ENCODE measurements around the gene ATOH7.
"Not testable (repeated sequence)": the region's sequence is repeated elsewhere in the genome, so short reads cannot be mapped to it uniquely, and the experiment has no call there.

ATOH7 gene

DNA sequence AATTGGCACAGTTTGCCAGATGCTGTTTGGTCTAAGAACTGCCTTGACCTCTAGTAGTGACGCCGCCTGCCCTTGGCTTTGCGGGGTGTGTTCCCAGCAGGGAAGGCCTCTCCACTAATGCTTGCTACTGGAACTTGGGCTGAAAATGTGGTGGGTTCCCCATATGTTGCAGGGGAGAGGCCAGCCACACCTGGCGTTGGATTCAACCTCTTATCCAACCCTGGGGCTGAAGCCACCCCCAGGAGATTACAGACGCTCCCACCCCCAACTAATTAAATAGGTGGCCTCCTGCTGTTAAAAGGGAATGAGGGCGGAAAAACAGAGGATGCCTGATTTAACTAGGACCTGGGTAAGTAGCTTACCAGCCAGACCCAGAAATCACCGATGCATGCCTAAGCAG lies 19.2 kb upstream of the ATOH7 start:
- Histone ChIP-seq H3K27me3 (ENCODE audit: low read depth) (no peaks in the 10 kb centered on the region), H3K4me1 (no peaks in the 10 kb centered on the region), H3K36me3 (replicated peaks) (no peaks in the 10 kb centered on the region), H3K9me3 (no peaks in the 10 kb centered on the region), H3K4me3 (no peak overlapping the region)
- no peak for DNase-seq (ENCODE audit: low spot score in 2 of 2)
- in situ Hi-C loops (cut with MboI; ENCODE audit: low sequenced_read_pairs), result no loop called here

DNA sequence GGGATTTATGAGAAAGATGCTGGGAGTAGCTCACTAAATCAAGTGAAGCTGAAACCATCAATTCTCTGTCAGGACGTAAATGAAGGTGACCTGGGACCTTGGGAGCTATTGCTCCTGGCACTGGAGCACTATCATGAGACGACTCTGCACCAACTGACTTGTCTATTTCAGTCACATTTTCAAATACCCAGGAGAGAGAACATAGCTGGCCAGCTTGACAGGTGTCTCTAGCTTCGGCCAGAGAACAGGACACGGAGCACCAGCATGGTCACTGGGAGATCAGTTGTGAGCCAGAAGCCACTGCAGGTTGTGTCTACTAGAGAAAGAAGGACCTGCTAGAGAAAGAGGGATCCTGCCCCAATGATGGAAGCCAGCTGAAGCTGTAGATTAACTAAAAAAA lies 17.4 kb upstream of the ATOH7 start:
- no peaks in the 10 kb centered on the region for H3K4me1 ChIP-seq
- DNase-seq (ENCODE audit: low spot score in 2 of 2), result no peak
- no peaks in the 10 kb centered on the region for H3K9me3 ChIP-seq
- in situ Hi-C loops (cut with MboI; ENCODE audit: low sequenced_read_pairs), result no loop called here
- no peaks in the 10 kb centered on the region for H3K36me3 ChIP-seq (replicated peaks)
- H3K27me3 ChIP-seq (ENCODE audit: low read depth), result no peaks in the 10 kb centered on the region
- H3K4me3 ChIP-seq, result no peak overlapping the region

DNA sequence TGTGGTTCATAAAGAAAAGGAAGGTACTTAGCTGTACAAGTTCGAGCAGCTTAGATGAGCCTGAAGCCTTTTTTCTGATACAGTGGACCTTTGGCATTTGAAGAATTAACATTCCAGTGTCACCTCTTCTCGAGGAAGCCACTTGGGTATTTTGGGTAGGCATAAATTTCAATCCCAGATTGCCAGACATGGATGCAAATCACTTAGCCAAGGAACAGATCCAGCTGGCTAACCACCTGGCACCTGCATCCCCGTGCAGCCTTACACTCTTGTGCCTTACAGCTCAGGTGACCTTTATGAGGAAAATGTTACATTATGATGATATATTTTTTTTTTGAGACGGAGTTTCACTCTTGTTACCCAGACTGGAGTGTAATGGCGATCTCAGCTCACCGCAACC lies 16.0 kb upstream of the ATOH7 start:
- no peaks in the 10 kb centered on the region for H3K4me1 ChIP-seq
- no peak overlapping the region for H3K4me3 ChIP-seq
- no peaks in the 10 kb centered on the region for H3K9me3 ChIP-seq
- H3K27me3 ChIP-seq (ENCODE audit: low read depth), result no peaks in the 10 kb centered on the region
- in situ Hi-C loops (cut with MboI; ENCODE audit: low sequenced_read_pairs), result no loop called here
- H3K36me3 ChIP-seq (replicated peaks), result no peaks in the 10 kb centered on the region
- no peak for DNase-seq (ENCODE audit: low spot score in 2 of 2)

DNA sequence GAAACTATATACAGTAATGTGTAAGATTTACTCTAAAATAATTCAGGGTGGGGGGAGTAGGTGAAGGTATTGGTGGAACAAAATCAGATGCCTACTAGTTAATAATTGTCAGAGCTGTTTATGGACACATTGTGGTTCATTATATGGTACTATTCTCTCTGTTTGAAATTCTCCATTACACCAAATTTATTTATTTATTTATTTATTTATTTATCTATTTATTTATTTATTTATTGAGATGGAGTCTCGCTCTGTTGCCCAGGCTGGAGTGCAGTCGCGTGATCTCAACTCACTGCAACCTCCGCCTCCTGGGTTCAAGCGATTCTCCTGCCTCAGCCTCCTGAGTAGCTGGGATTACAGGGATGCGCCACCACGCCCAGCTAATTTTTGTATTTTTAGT lies 14.5 kb upstream of the ATOH7 start:
- H3K4me1 ChIP-seq; H3K36me3 ChIP-seq (replicated peaks); H3K4me3 ChIP-seq; H3K9me3 ChIP-seq; DNase-seq (ENCODE audit: low spot score in 2 of 2); in situ Hi-C loops (cut with MboI; ENCODE audit: low sequenced_read_pairs); H3K27me3 ChIP-seq (ENCODE audit: low read depth): not testable (repeated sequence)

DNA sequence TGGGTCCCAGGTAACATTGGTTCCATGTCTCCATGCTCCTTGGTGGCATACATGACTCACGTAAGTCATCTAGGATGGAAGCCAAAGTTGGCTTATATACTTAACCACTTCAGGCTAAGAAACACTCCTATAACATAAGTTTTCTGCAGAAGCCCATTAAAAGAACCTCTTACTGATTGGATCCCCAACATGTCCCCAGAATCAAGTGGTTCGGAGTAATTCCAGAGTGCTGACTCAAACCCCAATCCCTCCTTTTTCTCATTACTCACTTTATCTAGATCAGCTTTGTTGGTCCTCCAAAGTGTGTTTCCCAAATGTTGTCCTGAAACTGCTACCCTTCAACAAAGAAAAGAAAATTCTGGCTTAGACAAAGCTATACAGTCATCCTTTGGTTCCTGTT lies 10.1 kb upstream of the ATOH7 start:
- Histone ChIP-seq H3K4me3 (no peak overlapping the region), H3K36me3 (replicated peaks) (no peaks in the 10 kb centered on the region), H3K9me3 (no peaks in the 10 kb centered on the region), H3K27me3 (ENCODE audit: low read depth) (no peaks in the 10 kb centered on the region), H3K4me1 (no peaks in the 10 kb centered on the region)
- in situ Hi-C loops (cut with MboI; ENCODE audit: low sequenced_read_pairs), result no loop called here
- no peak for DNase-seq (ENCODE audit: low spot score in 2 of 2)

DNA sequence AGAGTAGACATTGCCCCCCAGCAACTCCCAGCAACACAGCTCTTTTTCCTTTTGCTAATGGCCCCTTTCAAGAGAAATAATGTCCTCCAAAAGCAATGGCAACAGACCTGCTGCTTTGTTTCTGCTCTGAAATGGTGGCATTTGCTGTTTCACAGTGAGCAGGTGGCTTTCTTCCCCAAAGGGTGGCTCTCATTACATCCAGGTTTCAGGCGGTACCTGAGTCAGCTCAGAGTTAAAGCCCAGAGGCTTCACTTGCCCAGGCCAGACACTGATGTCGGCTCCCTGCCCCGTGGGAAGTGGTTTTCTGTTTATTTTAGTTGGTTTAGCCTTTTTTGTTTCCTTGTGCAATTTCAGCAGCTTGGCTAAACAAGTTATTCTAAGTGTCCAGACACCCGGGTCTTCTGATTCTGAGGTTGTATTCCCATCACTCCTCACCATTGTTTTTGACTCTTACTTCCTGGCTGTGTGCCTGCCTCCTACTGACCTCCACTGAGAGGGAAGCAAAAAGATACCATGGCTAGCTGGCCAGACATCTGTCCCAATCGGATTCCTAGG lies 7.8 kb upstream of the ATOH7 start:
- no peak for DNase-seq (ENCODE audit: low spot score in 2 of 2)
- Histone ChIP-seq H3K4me3 (no peak overlapping the region), H3K9me3 (no peaks in the 10 kb centered on the region), H3K27me3 (ENCODE audit: low read depth) (no peaks in the 10 kb centered on the region), H3K36me3 (replicated peaks) (no peaks in the 10 kb centered on the region), H3K4me1 (no peaks in the 10 kb centered on the region)
- in situ Hi-C loops (cut with MboI; ENCODE audit: low sequenced_read_pairs), result no loop called here

DNA sequence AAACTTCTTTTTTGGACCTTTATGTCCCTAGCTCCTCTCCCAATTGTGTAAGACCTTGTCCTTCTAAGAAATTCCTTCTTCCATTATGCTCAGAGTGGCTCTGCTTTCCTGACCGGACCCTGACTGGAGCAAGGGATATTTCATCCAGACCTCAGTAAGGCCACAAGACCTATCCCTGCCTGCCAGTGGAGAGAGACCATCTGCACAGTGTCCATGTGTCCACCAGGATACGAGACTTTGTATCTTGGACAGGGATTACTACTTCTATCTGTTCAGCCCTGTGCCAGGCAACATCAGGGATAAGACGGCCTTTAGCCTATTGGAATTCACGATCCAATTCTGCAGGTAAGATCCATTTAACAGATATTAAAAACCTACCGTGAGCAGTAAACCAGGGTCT lies 7.2 kb upstream of the ATOH7 start:
- Histone ChIP-seq H3K9me3 (no peaks in the 10 kb centered on the region), H3K36me3 (replicated peaks) (no peaks in the 10 kb centered on the region), H3K27me3 (ENCODE audit: low read depth) (no peaks in the 10 kb centered on the region), H3K4me3 (no peak overlapping the region), H3K4me1 (no peaks in the 10 kb centered on the region)
- DNase-seq (ENCODE audit: low spot score in 2 of 2), result no peak
- in situ Hi-C loops (cut with MboI; ENCODE audit: low sequenced_read_pairs), result no loop called here

DNA sequence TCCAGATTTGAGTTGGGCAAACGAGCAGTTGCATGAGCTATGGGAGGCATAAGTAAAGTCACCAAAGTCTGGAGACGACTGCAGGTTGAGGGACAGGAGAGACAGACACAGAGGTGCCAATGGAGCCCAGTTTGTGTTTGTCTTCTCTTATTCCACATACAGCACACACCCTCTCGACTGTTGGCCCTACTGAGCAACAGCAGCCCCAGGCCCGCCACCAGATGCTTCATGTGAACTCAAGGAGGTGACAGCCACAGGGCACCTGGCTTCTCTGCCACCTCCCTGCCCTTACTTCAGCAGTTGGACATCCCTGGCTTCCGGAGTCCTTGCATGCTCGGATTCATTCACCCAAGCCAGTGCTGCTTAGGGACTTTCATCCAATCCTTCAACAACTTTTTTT lies 6.5 kb upstream of the ATOH7 start:
- Histone ChIP-seq H3K4me1 (no peaks in the 10 kb centered on the region), H3K27me3 (ENCODE audit: low read depth) (no peaks in the 10 kb centered on the region), H3K9me3 (no peaks in the 10 kb centered on the region), H3K36me3 (replicated peaks) (no peaks in the 10 kb centered on the region), H3K4me3 (no peak overlapping the region)
- in situ Hi-C loops (cut with MboI; ENCODE audit: low sequenced_read_pairs), result no loop called here
- no peak for DNase-seq (ENCODE audit: low spot score in 2 of 2)

DNA sequence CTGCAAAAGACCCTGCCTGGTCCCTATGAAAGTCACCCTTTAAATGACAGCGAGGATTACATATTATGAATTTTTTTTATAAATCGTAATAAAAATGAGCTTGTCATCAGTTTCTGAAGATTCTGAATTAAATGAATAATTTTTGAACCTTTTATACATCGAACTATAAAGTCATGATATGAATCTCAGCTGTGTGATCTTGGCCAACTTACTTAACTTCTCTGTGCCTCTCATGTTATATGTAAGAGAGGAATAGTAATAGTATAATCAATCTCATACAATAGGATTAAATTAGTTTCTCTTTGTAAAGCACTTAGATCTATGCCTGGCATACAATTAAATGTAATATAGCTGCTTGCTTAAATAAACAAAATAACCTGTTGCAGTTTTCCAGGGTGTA lies 5.3 kb upstream of the ATOH7 start:
- in situ Hi-C loops (cut with MboI; ENCODE audit: low sequenced_read_pairs), result no loop called here
- Histone ChIP-seq H3K36me3 (replicated peaks) (no peaks in the 10 kb centered on the region), H3K4me1 (no peaks in the 10 kb centered on the region), H3K27me3 (ENCODE audit: low read depth) (0 out of 2 replicates have a peak, but pooled peaks cover 3% of the 10 kb centered on the region), H3K4me3 (no peak overlapping the region), H3K9me3 (no peaks in the 10 kb centered on the region)
- no peak for DNase-seq (ENCODE audit: low spot score in 2 of 2)

DNA sequence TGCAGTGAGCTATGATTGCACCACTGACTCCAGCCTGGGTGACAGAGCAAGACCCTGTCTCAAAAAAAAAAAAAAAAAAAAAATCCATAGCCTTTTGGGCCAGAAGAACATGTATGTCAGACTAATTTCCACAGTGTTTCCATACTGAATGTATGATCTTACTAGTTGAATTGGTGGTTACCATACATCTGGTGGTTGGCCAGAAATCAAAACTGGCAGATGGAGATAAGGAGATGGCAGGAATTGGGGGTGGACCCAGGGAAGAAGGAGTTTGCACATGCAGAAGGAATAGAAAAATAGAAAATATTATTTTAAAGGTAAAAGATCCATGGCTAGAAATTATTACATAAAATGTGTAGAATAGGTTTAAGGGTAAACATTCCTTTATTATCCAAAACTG lies 3.7 kb upstream of the ATOH7 start:
- 0 out of 2 replicates have a peak, but pooled peaks cover 3% of the 10 kb centered on the region for H3K27me3 ChIP-seq (ENCODE audit: low read depth)
- in situ Hi-C loops (cut with MboI; ENCODE audit: low sequenced_read_pairs), result no loop called here
- no peaks in the 10 kb centered on the region for H3K4me1 ChIP-seq
- no peaks in the 10 kb centered on the region for H3K9me3 ChIP-seq
- no peaks in the 10 kb centered on the region for H3K36me3 ChIP-seq (replicated peaks)
- H3K4me3 ChIP-seq, result no peak overlapping the region
- DNase-seq (ENCODE audit: low spot score in 2 of 2), result no peak

DNA sequence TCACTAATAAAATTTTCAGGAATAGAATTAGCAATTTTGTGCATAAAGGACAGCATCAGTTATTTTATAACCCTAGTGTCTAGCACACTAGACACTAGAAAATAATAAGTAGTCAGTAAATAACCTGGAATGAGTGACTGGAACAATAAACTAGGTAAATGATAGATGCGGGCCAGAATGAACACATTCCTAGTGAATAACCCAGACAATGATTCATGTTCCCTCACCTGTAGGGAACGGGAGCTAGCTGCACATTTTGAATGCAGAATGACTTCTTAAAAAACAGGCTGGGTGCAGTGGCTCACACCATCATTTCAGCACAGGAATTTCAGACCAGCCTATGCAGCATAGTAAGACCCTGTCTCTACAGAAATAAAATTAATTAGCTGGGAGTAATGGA lies 3.2 kb upstream of the ATOH7 start:
- H3K36me3 ChIP-seq (replicated peaks), result no peaks in the 10 kb centered on the region
- in situ Hi-C loops (cut with MboI; ENCODE audit: low sequenced_read_pairs), result no loop called here
- no peak for DNase-seq (ENCODE audit: low spot score in 2 of 2)

DNA sequence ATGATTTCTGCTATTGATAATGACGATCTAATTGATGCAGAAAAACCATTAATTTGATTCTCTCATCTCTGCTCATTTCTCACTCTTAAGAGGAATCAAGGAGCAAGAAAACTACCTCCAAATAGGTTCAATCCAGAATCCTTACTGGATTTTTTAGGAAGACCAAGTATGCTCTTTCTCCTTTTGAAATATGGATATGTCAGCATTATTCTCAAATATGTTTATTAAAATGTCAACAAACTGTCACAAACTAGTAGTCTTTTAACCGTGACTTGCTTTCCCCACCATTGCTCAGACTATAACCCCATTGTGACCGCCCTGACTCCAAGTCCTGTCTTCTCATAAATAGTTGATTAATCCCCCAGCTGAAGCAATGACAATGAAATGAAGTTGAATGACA lies 1.1 kb upstream of the ATOH7 start:
- no peak overlapping the region for H3K4me3 ChIP-seq
- 0 out of 2 replicates have a peak, but pooled peaks cover 3% of the 10 kb centered on the region for H3K27me3 ChIP-seq (ENCODE audit: low read depth)
- no peaks in the 10 kb centered on the region for H3K9me3 ChIP-seq
- in situ Hi-C loops (cut with MboI; ENCODE audit: low sequenced_read_pairs), result no loop called here
- H3K36me3 ChIP-seq (replicated peaks), result no peaks in the 10 kb centered on the region
- no peak for DNase-seq (ENCODE audit: low spot score in 2 of 2)
- no peaks in the 10 kb centered on the region for H3K4me1 ChIP-seq

More for the DNA sequence above, 3.2 kb upstream of the ATOH7 start:
- no peaks in the 10 kb centered on the region for H3K4me1 ChIP-seq
- H3K9me3 ChIP-seq, result no peaks in the 10 kb centered on the region
- 0 out of 2 replicates have a peak, but pooled peaks cover 3% of the 10 kb centered on the region for H3K27me3 ChIP-seq (ENCODE audit: low read depth)
- no peak overlapping the region for H3K4me3 ChIP-seq

DNA sequence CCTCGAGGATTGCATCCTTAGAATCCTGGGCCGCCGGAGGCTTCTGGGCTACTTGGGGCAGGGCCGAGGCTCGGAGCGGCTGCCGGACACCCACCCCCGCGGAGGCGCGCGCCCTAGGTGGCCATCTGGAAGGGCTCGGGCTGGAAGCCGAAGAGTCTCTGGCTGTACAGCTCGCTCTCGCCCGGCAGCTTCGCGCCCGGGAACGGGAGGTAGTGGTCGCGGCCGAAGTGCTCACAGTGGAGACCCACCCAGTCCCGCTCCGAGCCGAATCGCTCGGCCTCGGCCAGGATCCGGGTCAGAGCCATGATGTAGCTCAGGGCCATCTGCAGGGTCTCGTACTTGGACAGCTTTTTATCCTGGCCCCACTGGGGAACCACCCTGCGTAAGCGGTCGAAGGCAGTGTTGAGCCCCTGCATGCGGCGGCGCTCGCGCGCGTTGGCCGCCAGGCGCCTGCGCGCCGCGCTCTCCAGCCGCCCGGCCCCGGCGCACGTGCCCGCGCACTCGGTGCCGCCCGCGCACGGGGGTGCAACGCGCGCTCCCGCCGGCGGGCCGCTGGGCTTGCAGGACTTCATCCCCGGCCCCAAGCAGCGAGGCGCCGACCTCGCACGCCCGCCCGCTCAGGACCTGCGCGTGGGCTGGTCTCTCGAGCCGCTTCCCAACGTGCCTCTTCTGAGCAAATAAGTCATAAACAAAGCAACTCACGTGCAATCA lies 652 bp downstream of the ATOH7 start:
- Histone ChIP-seq H3K36me3 (replicated peaks) (no peaks in the 10 kb centered on the region), H3K27me3 (ENCODE audit: low read depth) (0 out of 2 replicates have a peak, but pooled peaks cover 3% of the 10 kb centered on the region), H3K9me3 (no peaks in the 10 kb centered on the region), H3K4me3 (no peak overlapping the region), H3K4me1 (no peaks in the 10 kb centered on the region)
- in situ Hi-C loops (cut with MboI; ENCODE audit: low sequenced_read_pairs), result no loop called here
- DNase-seq (ENCODE audit: low spot score in 2 of 2), result no peak

DNA sequence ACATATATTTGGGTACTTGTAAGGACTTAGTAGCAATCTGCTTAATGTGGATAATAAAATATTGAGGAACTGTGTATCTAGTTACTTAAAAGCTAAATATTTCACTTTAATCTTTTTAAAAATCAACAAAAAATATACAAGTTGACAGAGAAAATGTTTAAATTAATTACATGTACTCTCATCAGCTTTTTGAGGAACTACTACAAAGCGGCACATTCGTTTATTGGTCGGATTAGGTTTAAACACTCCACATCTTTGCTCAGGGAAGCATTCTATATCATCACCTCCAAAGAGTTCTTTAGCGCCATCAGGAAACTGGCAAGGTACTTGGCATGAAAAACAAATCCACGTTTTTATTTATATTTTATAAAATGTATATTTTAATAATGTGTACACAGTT lies 1.6 kb downstream of the ATOH7 start:
- DNase-seq (ENCODE audit: low spot score in 2 of 2), result no peak
- no peaks in the 10 kb centered on the region for H3K4me1 ChIP-seq
- H3K27me3 ChIP-seq (ENCODE audit: low read depth), result 0 out of 2 replicates have a peak, but pooled peaks cover 3% of the 10 kb centered on the region
- H3K9me3 ChIP-seq, result no peaks in the 10 kb centered on the region
- H3K4me3 ChIP-seq, result no peak overlapping the region
- in situ Hi-C loops (cut with MboI; ENCODE audit: low sequenced_read_pairs), result no loop called here
- H3K36me3 ChIP-seq (replicated peaks), result no peaks in the 10 kb centered on the region

DNA sequence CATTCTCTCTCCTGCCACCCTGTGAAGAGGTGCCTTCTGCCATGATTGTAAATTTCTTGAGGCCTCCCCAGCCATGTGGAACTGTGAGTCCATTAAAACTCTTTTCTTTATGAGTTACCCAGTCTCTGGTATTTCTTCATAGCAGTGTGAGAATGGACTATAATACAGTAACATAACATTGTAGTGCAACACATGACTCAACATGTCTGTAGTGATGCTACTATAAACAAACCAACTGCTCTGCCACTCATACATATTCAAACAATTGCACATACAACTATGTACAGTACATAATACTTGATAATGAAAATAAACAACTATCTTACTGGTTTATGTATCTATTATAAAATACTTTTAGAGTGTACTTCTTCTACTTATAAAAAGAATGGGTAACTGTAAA lies 7.1 kb downstream of the ATOH7 start:
- in situ Hi-C loops (cut with MboI; ENCODE audit: low sequenced_read_pairs), result no loop called here
- Histone ChIP-seq H3K4me1 (no peaks in the 10 kb centered on the region), H3K9me3 (no peaks in the 10 kb centered on the region), H3K27me3 (ENCODE audit: low read depth) (no peaks in the 10 kb centered on the region), H3K4me3 (no peak overlapping the region), H3K36me3 (replicated peaks) (no peaks in the 10 kb centered on the region)
- no peak for DNase-seq (ENCODE audit: low spot score in 2 of 2)

Measured in HAP-1 (cell line).